SK-N-MC (cell line): Measurements from ENCODE around the gene LRPAP1.

Experiments
- DNase-seq: peaks from one replicate; pipeline ENCODE4 v3.0.0-alpha.2; 2011; ENCODE audit warnings: low read depth, low spot score
- H3K27ac ChIP-seq: fragments of 200-600 bp; sonication (generic); 2 replicates; pipeline ENCODE4 v1.5.1; 2016; ENCODE audit warnings: mixed run types
- H3K36me3 ChIP-seq: fragments of 200-600 bp; sonication (generic); 2 replicates; pipeline ENCODE4 v1.6.1; 2017; ENCODE audit warnings: antibody characterized with exemption, low read length, mixed read lengths; ENCODE audit not compliant: insufficient read depth
- H3K4me3 ChIP-seq: fragments of 200-600 bp; sonication (generic); 2 replicates; pipeline ENCODE4 v1.5.1; 2016
- H3K9ac ChIP-seq: fragments of 200-600 bp; sonication (generic); 2 replicates; pipeline ENCODE4 v1.8.0; 2017; ENCODE audit warnings: mixed run types, mixed read lengths; ENCODE audit not compliant: insufficient read length
- H3K9me3 ChIP-seq: fragments of 200-600 bp; sonication (generic); 2 replicates; pipeline ENCODE4 v1.6.1; 2017; ENCODE audit warnings: low read depth, mild to moderate bottlenecking, antibody characterized with exemption, low read length, moderate library complexity, mixed read lengths
- EZH2 ChIP-seq: fragments of 200-600 bp; sonication (generic); IDR thresholded peaks from one replicate; pipeline ENCODE4 v1.6.1; 2017; ENCODE audit warnings: antibody characterized with exemption
- FOXP2 ChIP-seq: optimal IDR thresholded peaks from 2 replicates; pipeline ENCODE3; 2011; ENCODE audit warnings: mild to moderate bottlenecking, moderate library complexity; ENCODE audit not compliant: insufficient read depth; ENCODE audit errors: extremely low read length, control extremely low read depth
- POLR2AphosphoS5 ChIP-seq: IDR thresholded peaks from 2 replicates; pipeline ENCODE4 v1.6.1; 2012; ENCODE audit warnings: mild to moderate bottlenecking, low read depth, low read length, borderline replicate concordance

LRPAP1 gene

GRCh38 chr4:3496021-3496420, 36.2 kb downstream of the LRPAP1 start:
- TF ChIP-seq FOXP2 (no peak), POLR2AphosphoS5 (no peak), EZH2 (no peak)
- H3K4me3 ChIP-seq = no peak overlapping the region
- no peak for DNase-seq
- no peaks in the 10 kb centered on the region for H3K9me3 ChIP-seq
- H3K36me3 ChIP-seq = no peaks in the 10 kb centered on the region
- no peak overlapping the region for H3K27ac ChIP-seq
- no peak overlapping the region for H3K9ac ChIP-seq

DNA sequence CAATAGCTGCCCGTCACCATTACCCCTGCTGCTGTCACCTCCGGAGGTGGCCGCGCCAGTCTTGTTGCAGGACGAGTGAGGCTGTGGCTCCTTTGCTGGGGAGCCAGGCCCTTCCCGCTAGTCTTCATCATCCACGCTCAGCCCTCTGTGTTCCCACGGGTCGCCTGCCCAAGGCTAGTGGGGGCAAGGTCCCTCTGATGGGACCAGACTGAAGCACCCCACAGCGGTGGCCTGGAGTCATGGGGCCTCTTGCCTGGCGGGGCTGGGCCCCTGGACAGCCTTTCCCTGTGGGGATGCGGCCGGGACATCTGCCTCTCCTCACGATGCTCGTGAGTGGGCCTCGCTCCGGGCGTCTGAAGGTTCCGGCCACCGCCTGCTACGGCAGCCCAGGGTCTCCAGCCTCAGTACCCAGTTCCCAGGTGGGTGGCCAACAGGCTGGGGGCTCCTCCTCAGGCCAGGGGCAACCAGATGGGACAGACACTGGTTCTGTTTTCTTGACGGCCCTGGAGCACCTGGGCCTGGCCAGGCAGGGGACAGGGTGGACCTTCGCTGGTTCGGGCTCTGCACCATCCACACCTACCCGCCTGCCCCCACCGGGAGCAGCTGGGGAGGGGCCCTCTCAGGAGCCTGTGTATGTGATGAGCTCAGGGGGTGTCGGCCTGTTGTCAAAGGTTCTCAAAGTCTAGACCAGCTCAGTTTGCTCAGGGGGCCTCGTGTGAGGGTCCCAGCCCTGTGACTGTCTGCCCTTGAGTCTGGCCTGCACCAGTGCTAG, 36.8 kb downstream of the LRPAP1 start:
- TF ChIP-seq EZH2 (no peak), POLR2AphosphoS5 (no peak), FOXP2 (no peak)
- H3K4me3 ChIP-seq = no peak overlapping the region
- no peak for DNase-seq
- no peak overlapping the region for H3K9ac ChIP-seq
- no peaks in the 10 kb centered on the region for H3K9me3 ChIP-seq
- H3K27ac ChIP-seq = no peak overlapping the region
- no peaks in the 10 kb centered on the region for H3K36me3 ChIP-seq

DNA sequence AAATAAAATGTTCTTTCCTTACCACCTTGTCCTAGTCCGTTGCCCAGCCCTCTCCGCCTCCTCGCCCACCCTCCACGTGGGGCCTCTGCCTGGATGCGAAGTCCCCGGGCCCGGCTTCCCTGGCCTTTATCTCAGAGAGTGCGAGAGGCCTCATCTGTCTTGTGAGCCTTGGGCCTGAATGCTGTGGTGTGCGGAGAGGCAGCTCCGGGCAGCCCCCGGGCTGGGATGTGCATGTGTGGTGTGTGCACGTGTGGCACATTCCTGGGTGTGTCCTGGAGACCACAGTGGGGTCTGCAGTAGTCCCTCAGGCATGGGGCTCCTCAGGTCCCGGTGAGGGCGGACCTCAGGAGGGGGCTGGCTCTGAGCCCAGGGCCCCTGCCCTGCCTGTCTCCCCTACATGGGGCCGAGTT, 37.8 kb downstream of the LRPAP1 start:
- Histone ChIP-seq H3K9ac (no peak overlapping the region), H3K9me3 (no peaks in the 10 kb centered on the region), H3K27ac (no peak overlapping the region), H3K4me3 (no peak overlapping the region), H3K36me3 (no peaks in the 10 kb centered on the region)
- no peak for DNase-seq
- TF ChIP-seq EZH2 (no peak), FOXP2 (no peak), POLR2AphosphoS5 (no peak)

DNA sequence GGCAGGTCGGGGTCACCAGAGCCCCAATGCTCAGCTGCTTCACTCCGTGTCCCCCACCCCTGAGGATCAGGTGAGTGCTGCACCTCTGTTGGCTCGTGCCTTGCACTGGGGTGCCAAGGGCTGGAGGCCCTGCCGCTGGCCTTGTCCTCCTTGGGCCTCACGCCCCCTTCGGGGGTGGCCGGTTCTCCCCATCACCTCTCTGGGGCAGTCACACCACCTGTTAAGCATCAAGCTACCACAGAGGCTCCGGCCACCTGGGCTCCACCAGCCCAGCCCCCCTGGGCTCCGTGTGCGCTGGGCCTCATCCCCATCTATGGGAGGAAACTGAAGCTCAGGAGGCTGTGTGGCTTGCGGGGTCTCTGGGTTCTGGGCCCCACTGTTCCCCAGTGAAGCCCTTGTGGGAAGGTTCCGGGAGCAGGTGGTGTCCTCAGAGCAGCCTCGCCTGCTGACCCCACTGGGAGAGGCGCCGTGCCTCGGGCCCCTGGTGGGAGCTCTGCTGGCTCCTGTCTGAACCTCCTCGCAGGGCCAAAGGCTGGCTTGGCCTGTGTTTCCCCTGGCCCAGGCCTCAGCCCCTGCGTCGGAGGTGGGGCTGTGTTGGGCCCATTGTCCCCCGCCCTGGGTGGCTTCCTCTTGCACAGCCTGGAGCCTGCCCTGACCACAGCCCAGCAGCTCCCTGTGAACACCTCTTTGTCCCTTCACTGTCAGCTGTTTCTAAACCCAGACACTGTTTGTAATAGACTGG, 38.3 kb downstream of the LRPAP1 start:
- Histone ChIP-seq H3K27ac (no peak overlapping the region), H3K4me3 (no peak overlapping the region), H3K36me3 (no peaks in the 10 kb centered on the region), H3K9me3 (no peaks in the 10 kb centered on the region), H3K9ac (no peak overlapping the region)
- DNase-seq = no peak
- TF ChIP-seq FOXP2 = no peak
- TF ChIP-seq POLR2AphosphoS5 = no peak
- TF ChIP-seq EZH2 = no peak

GRCh38 chr4:3492741-3493719, 39.2 kb downstream of the LRPAP1 start:
- no peaks in the 10 kb centered on the region for H3K9me3 ChIP-seq
- no peak overlapping the region for H3K9ac ChIP-seq
- H3K36me3 ChIP-seq = no peaks in the 10 kb centered on the region
- TF ChIP-seq POLR2AphosphoS5 (no peak), EZH2 (no peak), FOXP2 (no peak)
- DNase-seq = no peak
- H3K4me3 ChIP-seq = no peak overlapping the region
- H3K27ac ChIP-seq = no peak overlapping the region

DNA sequence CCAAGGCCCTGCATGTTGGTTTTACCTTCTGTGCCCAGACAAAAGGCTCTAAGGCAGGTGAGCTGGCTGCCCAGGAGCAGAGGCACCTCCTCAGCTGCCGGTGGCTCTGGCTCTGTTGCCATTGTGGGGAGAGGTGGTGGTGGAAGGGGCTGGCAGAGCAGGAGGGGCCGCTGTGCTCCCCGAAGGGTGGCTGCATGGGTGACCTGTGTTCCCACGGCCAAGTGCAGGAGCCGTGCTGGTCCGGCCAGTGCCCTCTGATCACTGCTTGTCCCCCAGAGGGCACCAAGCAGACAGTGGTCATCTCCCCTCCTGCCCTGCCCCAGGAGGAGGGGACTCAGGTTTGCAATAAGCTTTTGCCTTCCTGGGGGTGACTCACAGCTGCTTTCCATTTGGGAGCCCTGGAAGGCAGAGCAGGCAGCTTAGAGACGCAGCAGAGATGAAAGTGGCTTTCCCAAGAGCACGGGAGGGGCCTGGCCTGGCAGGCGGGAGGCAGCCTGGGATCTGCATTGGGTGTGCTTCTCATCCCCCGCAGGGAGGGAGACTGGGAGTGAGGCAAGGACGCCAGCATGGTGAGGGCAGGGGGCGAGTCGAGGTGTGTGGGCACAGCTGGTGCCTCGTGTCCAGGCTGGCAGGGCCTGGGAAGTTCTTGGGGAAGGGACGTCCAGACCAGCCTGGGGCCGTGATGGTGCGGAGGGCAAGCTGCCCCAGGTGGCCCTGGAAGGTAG, 40.4 kb downstream of the LRPAP1 start:
- no peak for DNase-seq
- H3K36me3 ChIP-seq = no peaks in the 10 kb centered on the region
- H3K9ac ChIP-seq = no peak overlapping the region
- no peak overlapping the region for H3K4me3 ChIP-seq
- TF ChIP-seq POLR2AphosphoS5 (no peak), EZH2 (no peak), FOXP2 (no peak)
- no peak overlapping the region for H3K27ac ChIP-seq
- H3K9me3 ChIP-seq = no peaks in the 10 kb centered on the region

DNA sequence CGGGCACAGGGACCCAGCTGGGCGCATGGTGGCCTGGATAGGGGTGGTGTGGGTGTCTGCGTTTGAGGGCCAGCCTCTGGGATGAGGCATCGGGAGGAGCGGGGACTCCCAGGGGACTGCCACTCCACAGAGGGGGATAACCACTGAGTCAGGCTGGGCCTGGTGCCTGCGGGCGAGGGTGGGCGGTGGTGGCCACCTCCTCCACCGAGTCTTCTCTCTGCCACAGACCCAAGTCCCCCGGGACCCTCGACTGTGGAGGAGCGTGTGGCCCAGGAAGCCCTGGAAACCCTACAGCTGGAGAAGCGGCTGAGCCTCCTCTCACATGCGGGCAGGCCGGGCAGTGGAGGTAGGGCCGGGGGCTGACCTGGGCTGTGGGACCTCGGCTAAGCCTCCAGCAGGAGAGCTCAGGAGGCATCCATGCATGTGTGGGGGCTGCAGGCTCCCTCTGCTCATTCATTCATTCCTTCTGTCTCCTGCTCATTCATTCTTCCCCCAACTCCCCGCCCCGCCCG, 42.7 kb downstream of the LRPAP1 start:
- Histone ChIP-seq H3K4me3 (no peak overlapping the region), H3K9ac (no peak overlapping the region), H3K9me3 (no peaks in the 10 kb centered on the region), H3K27ac (no peak overlapping the region), H3K36me3 (no peaks in the 10 kb centered on the region)
- DNase-seq = no peak
- no peak for TF ChIP-seq POLR2AphosphoS5
- no peak for TF ChIP-seq EZH2
- no peak for TF ChIP-seq FOXP2
